Esophagus squamous epithelium (tissue), 4 donors: ENCODE results near the gene TRIP12.

Source experiments
- CTCF ChIP-seq, 6 experiments: fragments of 450-650 bp in 4 of 6; fragments of 200-600 bp in 2 of 6; sonication (generic) in 2 of 6; IDR thresholded peaks; one replicate each; pipeline ENCODE4 v1.5.1; 2016 to 2019; ENCODE audit warnings: antibody characterized with exemption in 6 of 6, mild to moderate bottlenecking in 4 of 6, moderate library complexity in 4 of 6
- POLR2A ChIP-seq, 4 donors: fragments of 450-650 bp; IDR thresholded peaks; one replicate each; pipeline ENCODE4 v1.6.1; 2017; ENCODE audit warnings: antibody characterized with exemption in 4 of 4, mild to moderate bottlenecking in 4 of 4, moderate library complexity in 3 of 4

- TF ChIP-seq CTCF (IDR thresholded peaks at IDR 0.05) (no peak), POLR2A (IDR thresholded peaks at IDR 0.05) (no peak)
These were observed 172.9 kb downstream of the TRIP12 start for GRCh38 chr2:229748950-229749349.
